H1 (cell line): ENCODE measurements around the gene ZNF132.

Source experiments
- BRCA1 ChIP-seq: IDR thresholded peaks from 2 replicates; pipeline ENCODE4 v1.6.1; 2012; ENCODE audit warnings: low read depth, low read length, improper control_type of control experiment
- CHD2 ChIP-seq: IDR thresholded peaks from 2 replicates; pipeline ENCODE4 v1.6.1; 2012; ENCODE audit warnings: low read length, improper control_type of control experiment
- CREB1 ChIP-seq: IDR thresholded peaks from 2 replicates; pipeline ENCODE4 v1.6.1; 2012; ENCODE audit warnings: inconsistent platforms
- EZH2 ChIP-seq: fragments of 200-600 bp; sonication (generic); IDR thresholded peaks from 2 replicates; pipeline ENCODE4 v1.7.1; 2012; ENCODE audit warnings: low read depth, mild to moderate bottlenecking, moderate library complexity, low read length, inconsistent platforms; ENCODE audit not compliant: severe bottlenecking
- KDM5A ChIP-seq: fragments of 200-600 bp; IDR thresholded peaks from 2 replicates; pipeline ENCODE4 v1.7.1; 2012; ENCODE audit warnings: mild to moderate bottlenecking, low read length, inconsistent platforms, mixed read lengths
- PHF8 ChIP-seq: fragments of 200-600 bp; sonication (generic); conservative IDR thresholded peaks from 2 replicates; pipeline ENCODE4 v1.7.1; 2012; ENCODE audit warnings: low read depth, mild to moderate bottlenecking, inconsistent platforms, low read length, moderate library complexity
- POLR2A ChIP-seq, 2 experiments: IDR thresholded peaks; 1 replicate in 1 of 2; 2 replicates in 1 of 2; pipeline ENCODE4 v1.6.1; 2011; ENCODE audit warnings: low read depth in 2 of 2, low read length in 2 of 2, mild to moderate bottlenecking in 2 of 2; ENCODE audit errors: control extremely low read depth in 1 of 2
- RFX5 ChIP-seq: IDR thresholded peaks from 2 replicates; pipeline ENCODE4 v1.6.1; 2011; ENCODE audit warnings: low read depth, low read length, improper control_type of control experiment, borderline replicate concordance
- YY1 ChIP-seq: IDR thresholded peaks from 2 replicates; pipeline ENCODE4 v1.6.1; 2011; ENCODE audit warnings: low read depth, mild to moderate bottlenecking, low read length
- TF ChIP-seq, protein P1 (sequence below), 3 experiments: IDR thresholded peaks; 1 replicate in 2 of 3; 2 replicates in 1 of 3; pipeline versions ENCODE4 v1.5.1 to v1.6.1; 2011; ENCODE audit warnings: low read length in 3 of 3, mild to moderate bottlenecking in 3 of 3, inconsistent platforms in 2 of 3, low read depth in 1 of 3, moderate library complexity in 1 of 3; ENCODE audit not compliant: insufficient read depth in 1 of 3; ENCODE audit errors: control extremely low read depth in 1 of 3
- TF ChIP-seq, protein P2 (sequence below): IDR thresholded peaks from 2 replicates; pipeline ENCODE4 v1.6.1; 2011; ENCODE audit warnings: low read depth, mild to moderate bottlenecking, low read length; ENCODE audit not compliant: insufficient read depth

DNA sequence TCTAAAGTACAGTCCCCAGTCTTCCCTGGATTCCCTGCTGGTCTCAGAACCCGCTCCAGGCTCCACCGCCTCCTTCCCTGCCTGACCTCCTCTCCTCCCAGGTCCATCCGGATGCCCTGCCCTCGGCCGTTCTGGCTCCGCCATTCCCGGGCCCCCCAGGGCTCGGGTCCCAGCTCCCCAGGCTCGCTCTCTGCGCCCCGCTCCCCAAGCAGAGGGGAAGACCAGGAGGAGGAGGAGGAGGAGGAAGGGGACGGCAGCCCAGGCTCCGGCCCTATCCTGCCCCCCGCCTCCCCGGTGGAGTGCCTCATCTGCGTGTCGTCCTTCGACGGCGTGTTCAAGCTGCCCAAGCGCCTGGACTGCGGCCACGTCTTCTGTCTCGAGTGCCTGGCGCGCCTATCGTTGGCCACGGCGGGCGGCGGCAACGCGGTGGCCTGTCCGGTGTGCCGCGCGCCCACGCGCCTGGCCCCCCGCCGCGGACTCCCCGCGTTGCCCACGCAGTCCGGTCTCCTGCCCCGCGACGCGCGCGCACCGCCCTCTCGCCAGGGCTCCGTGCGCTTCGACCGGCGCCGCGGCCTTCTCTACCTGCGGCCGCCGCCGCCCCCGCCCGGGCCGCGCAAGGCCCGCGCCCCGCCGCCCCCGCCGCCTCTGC lies 43.9 kb downstream of the ZNF132 start:
- TF ChIP-seq, protein P1, sequence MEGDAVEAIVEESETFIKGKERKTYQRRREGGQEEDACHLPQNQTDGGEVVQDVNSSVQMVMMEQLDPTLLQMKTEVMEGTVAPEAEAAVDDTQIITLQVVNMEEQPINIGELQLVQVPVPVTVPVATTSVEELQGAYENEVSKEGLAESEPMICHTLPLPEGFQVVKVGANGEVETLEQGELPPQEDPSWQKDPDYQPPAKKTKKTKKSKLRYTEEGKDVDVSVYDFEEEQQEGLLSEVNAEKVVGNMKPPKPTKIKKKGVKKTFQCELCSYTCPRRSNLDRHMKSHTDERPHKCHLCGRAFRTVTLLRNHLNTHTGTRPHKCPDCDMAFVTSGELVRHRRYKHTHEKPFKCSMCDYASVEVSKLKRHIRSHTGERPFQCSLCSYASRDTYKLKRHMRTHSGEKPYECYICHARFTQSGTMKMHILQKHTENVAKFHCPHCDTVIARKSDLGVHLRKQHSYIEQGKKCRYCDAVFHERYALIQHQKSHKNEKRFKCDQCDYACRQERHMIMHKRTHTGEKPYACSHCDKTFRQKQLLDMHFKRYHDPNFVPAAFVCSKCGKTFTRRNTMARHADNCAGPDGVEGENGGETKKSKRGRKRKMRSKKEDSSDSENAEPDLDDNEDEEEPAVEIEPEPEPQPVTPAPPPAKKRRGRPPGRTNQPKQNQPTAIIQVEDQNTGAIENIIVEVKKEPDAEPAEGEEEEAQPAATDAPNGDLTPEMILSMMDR (IDR thresholded peaks at IDR 0.05; ENCODE audit: control extremely low read depth in 1 of 3, insufficient read depth in 1 of 3, low read depth in 1 of 3, low read length in 3 of 3): no peak
- TF ChIP-seq EZH2 (no peak), YY1 (0 out of 2 replicates have a peak, but pooled peaks have one; percentile 59), RFX5 (no peak), CHD2 (no peak), PHF8 (no peak), POLR2A (IDR thresholded peaks at IDR 0.05; ENCODE audit: control extremely low read depth in 1 of 2, low read depth in 2 of 2, low read length in 2 of 2) (no peak), CREB1 (no peak), BRCA1 (no peak), KDM5A (no peak)
- TF ChIP-seq, protein P2, sequence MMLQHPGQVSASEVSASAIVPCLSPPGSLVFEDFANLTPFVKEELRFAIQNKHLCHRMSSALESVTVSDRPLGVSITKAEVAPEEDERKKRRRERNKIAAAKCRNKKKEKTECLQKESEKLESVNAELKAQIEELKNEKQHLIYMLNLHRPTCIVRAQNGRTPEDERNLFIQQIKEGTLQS: no peak
